Measurements from ENCODE around the gene GJA9. TPM values are rescaled to one million over a fixed set of nuclear protein-coding genes. Genes with fewer than 3 reads are reported as not detected.

GJA9 gene
- total RNA-seq (2021; ENCODE audit: unreplicated experiment) (0.10 TPM), Bru-seq, nascent RNA (percentile 20 among the genes with signal in this experiment), BruChase-seq, experiment 1, labeled RNA remaining after a 2-hour chase (percentile 30 among the genes with signal in this experiment), BruChase-seq, experiment 2, labeled RNA remaining after a 6-hour chase (percentile 35 among the genes with signal in this experiment)
- 0.27 TPM for polyA plus RNA-seq (2012; ENCODE audit: insufficient read length)
- long read RNA-seq = 0 reads

GRCh38 chr1:38881487-38881886 lies at the start of gene GJA9:
Gene GJA9, minus strand, starts transcription at chr1:38881587. Its CDS starts 5,489 bp downstream, at chr1:38876098.
- DNase-seq (ENCODE audit: low read depth, low spot score) = no peak
- Histone ChIP-seq H3K4me3 (ENCODE audit: low read depth in 2 of 2, low read length in 2 of 2) (no peak within 1 kb of the TSS), H3K27ac (ENCODE audit: low read length) (no peak within 1 kb of the TSS), H3K36me3 (ENCODE audit: control insufficient read depth, insufficient read depth, low read length) (no peaks in the 10 kb centered on the region), H3K4me1 (ENCODE audit: control insufficient read depth, insufficient read depth, low read length) (no peaks in the 10 kb centered on the region), H3K27me3 (ENCODE audit: control insufficient read depth, insufficient read depth, low read length) (no peaks in the 10 kb centered on the region), H3K9me3 (ENCODE audit: control insufficient read depth, insufficient read depth, low read depth, low read length) (no peaks in the 10 kb centered on the region)
- in situ Hi-C loops (cut with HindIII; ENCODE audit: low pct_unique_long_range_greater_than_20kb, low sequenced_read_pairs) = no loop called here
- intact Hi-C loops (cut with micrococcal nuclease; ENCODE audit: unreplicated experiment) = no loop called here
- ChIA-PET CTCF (no interaction called here), POLR2A (interaction anchor here (0.6 to 0.7 kb wide), 2 partner anchors 9 to 13 kb away, joined by 6 read pairs; no protein-coding TSS in a partner anchor)
- TF ChIP-seq, protein P1, sequence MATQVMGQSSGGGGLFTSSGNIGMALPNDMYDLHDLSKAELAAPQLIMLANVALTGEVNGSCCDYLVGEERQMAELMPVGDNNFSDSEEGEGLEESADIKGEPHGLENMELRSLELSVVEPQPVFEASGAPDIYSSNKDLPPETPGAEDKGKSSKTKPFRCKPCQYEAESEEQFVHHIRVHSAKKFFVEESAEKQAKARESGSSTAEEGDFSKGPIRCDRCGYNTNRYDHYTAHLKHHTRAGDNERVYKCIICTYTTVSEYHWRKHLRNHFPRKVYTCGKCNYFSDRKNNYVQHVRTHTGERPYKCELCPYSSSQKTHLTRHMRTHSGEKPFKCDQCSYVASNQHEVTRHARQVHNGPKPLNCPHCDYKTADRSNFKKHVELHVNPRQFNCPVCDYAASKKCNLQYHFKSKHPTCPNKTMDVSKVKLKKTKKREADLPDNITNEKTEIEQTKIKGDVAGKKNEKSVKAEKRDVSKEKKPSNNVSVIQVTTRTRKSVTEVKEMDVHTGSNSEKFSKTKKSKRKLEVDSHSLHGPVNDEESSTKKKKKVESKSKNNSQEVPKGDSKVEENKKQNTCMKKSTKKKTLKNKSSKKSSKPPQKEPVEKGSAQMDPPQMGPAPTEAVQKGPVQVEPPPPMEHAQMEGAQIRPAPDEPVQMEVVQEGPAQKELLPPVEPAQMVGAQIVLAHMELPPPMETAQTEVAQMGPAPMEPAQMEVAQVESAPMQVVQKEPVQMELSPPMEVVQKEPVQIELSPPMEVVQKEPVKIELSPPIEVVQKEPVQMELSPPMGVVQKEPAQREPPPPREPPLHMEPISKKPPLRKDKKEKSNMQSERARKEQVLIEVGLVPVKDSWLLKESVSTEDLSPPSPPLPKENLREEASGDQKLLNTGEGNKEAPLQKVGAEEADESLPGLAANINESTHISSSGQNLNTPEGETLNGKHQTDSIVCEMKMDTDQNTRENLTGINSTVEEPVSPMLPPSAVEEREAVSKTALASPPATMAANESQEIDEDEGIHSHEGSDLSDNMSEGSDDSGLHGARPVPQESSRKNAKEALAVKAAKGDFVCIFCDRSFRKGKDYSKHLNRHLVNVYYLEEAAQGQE (IDR thresholded peaks at IDR 0.05; ENCODE audit: insufficient read depth in 1 of 2, low read depth in 2 of 2, low read length in 1 of 2) = no peak
- TF ChIP-seq POLR2AphosphoS5 (IDR thresholded peaks at IDR 0.05; ENCODE audit: low read depth, low read length) = no peak
- TF ChIP-seq, protein P2, sequence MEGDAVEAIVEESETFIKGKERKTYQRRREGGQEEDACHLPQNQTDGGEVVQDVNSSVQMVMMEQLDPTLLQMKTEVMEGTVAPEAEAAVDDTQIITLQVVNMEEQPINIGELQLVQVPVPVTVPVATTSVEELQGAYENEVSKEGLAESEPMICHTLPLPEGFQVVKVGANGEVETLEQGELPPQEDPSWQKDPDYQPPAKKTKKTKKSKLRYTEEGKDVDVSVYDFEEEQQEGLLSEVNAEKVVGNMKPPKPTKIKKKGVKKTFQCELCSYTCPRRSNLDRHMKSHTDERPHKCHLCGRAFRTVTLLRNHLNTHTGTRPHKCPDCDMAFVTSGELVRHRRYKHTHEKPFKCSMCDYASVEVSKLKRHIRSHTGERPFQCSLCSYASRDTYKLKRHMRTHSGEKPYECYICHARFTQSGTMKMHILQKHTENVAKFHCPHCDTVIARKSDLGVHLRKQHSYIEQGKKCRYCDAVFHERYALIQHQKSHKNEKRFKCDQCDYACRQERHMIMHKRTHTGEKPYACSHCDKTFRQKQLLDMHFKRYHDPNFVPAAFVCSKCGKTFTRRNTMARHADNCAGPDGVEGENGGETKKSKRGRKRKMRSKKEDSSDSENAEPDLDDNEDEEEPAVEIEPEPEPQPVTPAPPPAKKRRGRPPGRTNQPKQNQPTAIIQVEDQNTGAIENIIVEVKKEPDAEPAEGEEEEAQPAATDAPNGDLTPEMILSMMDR (IDR thresholded peaks at IDR 0.05) = no peak
- ATAC-seq = no peak
- no TSS peak for BruUV-seq (replicated peaks)

- peak; percentile 38 for ATAC-seq
- no peak overlapping the region for H3K4me3 ChIP-seq (ENCODE audit: low read depth in 2 of 2, low read length in 2 of 2)
- no peaks in the 10 kb centered on the region for H3K36me3 ChIP-seq (ENCODE audit: control insufficient read depth, insufficient read depth, low read length)
- in situ Hi-C loops (cut with HindIII; ENCODE audit: low pct_unique_long_range_greater_than_20kb, low sequenced_read_pairs) = no loop called here
- no TSS peak for BruUV-seq (replicated peaks)
- no peaks in the 10 kb centered on the region for H3K9me3 ChIP-seq (ENCODE audit: control insufficient read depth, insufficient read depth, low read depth, low read length)
- DNase-seq (ENCODE audit: low read depth, low spot score) = no peak
- intact Hi-C loops (cut with micrococcal nuclease; ENCODE audit: unreplicated experiment) = no loop called here
- H3K4me1 ChIP-seq (ENCODE audit: control insufficient read depth, insufficient read depth, low read length) = no peaks in the 10 kb centered on the region
- no peaks in the 10 kb centered on the region for H3K27me3 ChIP-seq (ENCODE audit: control insufficient read depth, insufficient read depth, low read length)
- H3K27ac ChIP-seq (ENCODE audit: low read length) = no peak overlapping the region
- CTCF ChIA-PET = no interaction called here
- TF ChIP-seq, protein P1 (IDR thresholded peaks at IDR 0.05; ENCODE audit: insufficient read depth in 1 of 2, low read depth in 2 of 2, low read length in 1 of 2) = no peak
- TF ChIP-seq, protein P2 (IDR thresholded peaks at IDR 0.05) = no peak
- TF ChIP-seq TCF7L2 (IDR thresholded peaks at IDR 0.05; ENCODE audit: low read depth, low read length) = no peak
- no peak for TF ChIP-seq POLR2AphosphoS5 (IDR thresholded peaks at IDR 0.05; ENCODE audit: low read depth, low read length)
- no peak for TF ChIP-seq SIN3A (IDR thresholded peaks at IDR 0.05; ENCODE audit: borderline replicate concordance, insufficient read depth, low read depth, low read length)
- POLR2A ChIA-PET = no interaction called here
Measured at GRCh38 chr1:38929476-38929875, 48.1 kb upstream of the GJA9 start.

All from Panc1 (cell line).